Measurements from ENCODE around the gene ZFP69B.

Gene ZFP69B

GRCh38 chr1:40449684-40450494 lies at the start of gene ZFP69B:
ZFP69B (plus strand) TSS chr1:40450476; CDS start chr1:40450962, 486 bp downstream.
- in situ Hi-C loops (cut with MboI; ENCODE audit: low sequenced_read_pairs), result no loop called here

DNA sequence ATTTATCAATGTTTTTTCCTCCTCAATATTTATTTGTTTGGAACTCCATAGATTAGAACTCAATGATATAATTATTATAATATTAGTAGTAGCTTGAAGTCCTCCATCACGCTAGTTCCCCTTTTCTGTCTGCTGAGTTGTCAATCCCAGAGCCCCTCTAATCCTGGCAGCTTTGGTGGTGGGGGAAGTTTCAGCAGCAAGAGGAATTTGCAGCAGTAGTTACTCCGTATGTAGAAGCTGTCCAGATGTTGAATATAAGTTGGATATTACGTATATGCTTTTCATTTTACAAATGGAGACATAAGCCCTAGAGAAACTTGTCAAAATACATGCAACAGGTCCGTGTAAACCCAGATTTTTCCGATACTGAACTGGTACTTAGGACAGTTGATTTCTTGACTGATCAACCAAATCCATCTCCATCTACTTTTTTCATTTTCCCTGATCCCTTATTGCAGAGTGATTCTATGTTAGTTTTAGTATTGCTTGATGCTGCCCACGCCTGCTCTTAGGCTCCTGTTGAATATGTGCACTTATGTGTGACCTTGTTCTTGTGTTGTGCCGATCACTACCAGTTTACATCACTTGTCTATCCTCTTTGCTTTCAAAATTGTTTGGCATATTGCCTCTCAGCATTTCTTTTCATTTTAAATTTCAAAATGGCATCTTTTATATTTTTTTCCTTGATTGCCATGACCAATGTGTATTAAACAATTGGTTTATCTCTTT lies 48.6 kb upstream of the ZFP69B start:
- in situ Hi-C loops (cut with MboI; ENCODE audit: low sequenced_read_pairs), result loop anchor here (10.0 kb wide), 1 partner anchor 257 kb away; no protein-coding TSS in a partner anchor

DNA sequence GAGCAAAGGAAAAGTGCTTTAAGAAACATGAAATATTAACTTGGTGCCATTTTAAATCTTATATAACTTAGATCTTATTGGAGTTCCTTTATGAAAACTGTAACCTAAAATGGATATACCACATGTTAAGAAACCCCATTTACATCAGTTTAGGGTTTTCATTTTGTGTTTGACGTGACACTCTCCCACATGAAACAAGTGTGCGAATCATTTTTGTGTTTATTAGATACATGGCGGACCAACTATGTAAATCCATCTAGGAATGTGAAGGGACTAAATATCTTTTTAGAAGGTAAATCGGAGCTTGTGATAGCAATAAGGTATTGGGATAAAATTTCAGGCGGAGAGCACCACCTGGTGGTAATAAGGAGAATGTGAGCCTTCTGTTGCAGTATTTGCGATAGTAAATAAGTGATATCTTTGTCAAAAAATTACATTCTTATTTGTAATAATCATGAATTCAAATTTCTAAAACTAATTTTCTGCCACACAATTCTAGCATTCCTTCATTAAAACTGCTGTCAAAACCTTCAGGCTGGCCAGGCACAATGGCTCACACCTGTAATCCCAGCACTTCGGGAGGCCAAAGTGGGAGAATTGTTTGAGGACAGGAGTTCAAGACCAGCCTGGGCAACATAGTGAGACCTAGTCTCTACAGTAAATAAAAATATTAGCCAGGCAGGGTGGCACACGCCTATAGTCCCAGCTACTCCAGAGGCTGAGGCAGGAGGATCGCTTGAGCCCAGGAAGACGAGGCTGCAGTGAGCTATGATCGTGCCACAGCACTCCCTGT lies 45.4 kb upstream of the ZFP69B start:
- in situ Hi-C loops (cut with MboI; ENCODE audit: low sequenced_read_pairs), result loop anchor here (10.0 kb wide), 1 partner anchor 260 kb away; no protein-coding TSS in a partner anchor

GRCh38 chr1:40405812-40406211 lies 44.5 kb upstream of the ZFP69B start:
- in situ Hi-C loops (cut with MboI; ENCODE audit: low sequenced_read_pairs), result loop anchor here (10.0 kb wide), 1 partner anchor 261 kb away; no protein-coding TSS in a partner anchor

- in situ Hi-C loops (cut with MboI; ENCODE audit: low sequenced_read_pairs), result loop anchor here (10.0 kb wide), 1 partner anchor 263 kb away; no protein-coding TSS in a partner anchor
These were observed 42.8 kb upstream of the ZFP69B start for GRCh38 chr1:40407453-40407852.

DNA sequence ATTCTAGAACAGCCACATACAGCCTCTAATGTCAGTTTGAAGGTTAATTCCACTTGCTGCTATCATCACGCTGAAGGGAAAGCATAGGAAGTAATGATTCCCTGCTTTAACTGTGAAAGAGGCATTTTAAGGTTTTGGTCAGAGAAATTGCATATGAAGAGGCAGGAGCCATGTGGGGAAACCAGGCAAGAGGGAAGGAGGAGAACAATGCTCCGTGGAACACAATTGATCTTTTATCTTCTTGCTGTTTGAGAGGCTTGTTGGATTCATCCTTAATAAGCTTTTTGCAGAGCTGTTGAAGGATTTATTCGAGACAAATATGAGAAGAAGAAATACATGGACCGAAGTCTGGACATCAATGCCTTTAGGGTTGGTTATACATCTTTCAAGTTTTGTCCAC lies 40.8 kb upstream of the ZFP69B start:
- in situ Hi-C loops (cut with MboI; ENCODE audit: low sequenced_read_pairs), result loop anchor here (10.0 kb wide), 1 partner anchor 265 kb away; no protein-coding TSS in a partner anchor

- in situ Hi-C loops (cut with MboI; ENCODE audit: low sequenced_read_pairs), result no loop called here
These were observed 39.0 kb upstream of the ZFP69B start for GRCh38 chr1:40411294-40411693.

- in situ Hi-C loops (cut with MboI; ENCODE audit: low sequenced_read_pairs), result no loop called here
These were observed 38.4 kb upstream of the ZFP69B start for GRCh38 chr1:40411843-40412242.

GRCh38 chr1:40413527-40414252 lies 36.6 kb upstream of the ZFP69B start:
- in situ Hi-C loops (cut with MboI; ENCODE audit: low sequenced_read_pairs), result no loop called here

DNA sequence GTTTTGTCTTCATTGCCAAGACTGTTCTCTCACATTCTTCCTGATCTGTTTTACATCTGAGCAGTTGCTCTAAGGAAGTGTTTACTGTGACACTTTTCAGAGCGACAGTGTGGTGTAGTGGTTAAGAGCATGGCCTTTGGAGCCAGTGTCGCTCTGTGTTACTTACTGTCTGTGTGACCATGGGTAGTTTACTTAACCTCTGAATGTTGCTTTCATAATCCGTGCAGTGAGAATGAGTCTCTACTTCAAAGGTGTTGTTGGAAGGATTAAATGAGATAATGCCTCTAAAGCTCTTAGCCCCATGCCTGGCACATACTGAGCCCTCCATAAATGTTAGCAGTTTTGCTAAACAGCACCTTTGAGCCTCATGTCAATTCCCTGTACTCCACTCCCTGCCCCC lies 35.9 kb upstream of the ZFP69B start:
- in situ Hi-C loops (cut with MboI; ENCODE audit: low sequenced_read_pairs), result no loop called here

DNA sequence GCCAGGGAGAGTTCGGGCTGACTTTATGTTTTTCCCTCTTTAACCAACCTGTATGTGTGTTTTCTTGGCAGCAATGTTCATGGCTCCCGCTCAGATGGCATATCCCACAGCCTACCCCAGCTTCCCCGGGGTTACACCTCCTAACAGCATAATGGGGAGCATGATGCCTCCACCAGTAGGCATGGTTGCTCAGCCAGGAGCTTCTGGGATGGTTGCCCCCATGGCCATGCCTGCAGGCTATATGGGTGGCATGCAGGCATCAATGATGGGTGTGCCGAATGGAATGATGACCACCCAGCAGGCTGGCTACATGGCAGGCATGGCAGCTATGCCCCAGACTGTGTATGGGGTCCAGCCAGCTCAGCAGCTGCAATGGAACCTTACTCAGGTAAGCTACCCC lies 33.6 kb upstream of the ZFP69B start:
- in situ Hi-C loops (cut with MboI; ENCODE audit: low sequenced_read_pairs), result no loop called here

- in situ Hi-C loops (cut with MboI; ENCODE audit: low sequenced_read_pairs), result no loop called here
These were observed 28.6 kb upstream of the ZFP69B start for GRCh38 chr1:40421431-40422384.

GRCh38 chr1:40422630-40423263 lies 27.5 kb upstream of the ZFP69B start:
- in situ Hi-C loops (cut with MboI; ENCODE audit: low sequenced_read_pairs), result no loop called here

DNA sequence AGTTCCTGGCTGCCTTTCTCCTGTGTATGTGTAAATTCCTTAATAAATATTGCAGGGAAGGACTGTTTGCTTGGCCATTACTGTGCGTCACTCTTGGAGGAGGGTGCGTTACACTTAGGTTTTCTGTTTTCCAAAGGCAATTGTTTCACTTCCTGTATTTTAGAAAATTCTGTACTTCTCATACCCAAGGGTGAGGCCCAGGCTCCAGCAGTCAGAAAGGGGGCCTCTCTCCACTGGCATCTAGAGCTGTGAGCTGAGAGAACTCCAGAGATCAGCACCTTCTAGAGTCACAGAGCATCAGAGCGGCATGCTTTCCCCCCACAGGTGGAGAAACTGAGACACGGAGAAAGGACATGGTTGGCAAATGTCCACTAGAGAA lies 27.0 kb upstream of the ZFP69B start:
- in situ Hi-C loops (cut with MboI; ENCODE audit: low sequenced_read_pairs), result no loop called here

- in situ Hi-C loops (cut with MboI; ENCODE audit: low sequenced_read_pairs), result no loop called here
These were observed 26.2 kb upstream of the ZFP69B start for GRCh38 chr1:40423951-40424618.

DNA sequence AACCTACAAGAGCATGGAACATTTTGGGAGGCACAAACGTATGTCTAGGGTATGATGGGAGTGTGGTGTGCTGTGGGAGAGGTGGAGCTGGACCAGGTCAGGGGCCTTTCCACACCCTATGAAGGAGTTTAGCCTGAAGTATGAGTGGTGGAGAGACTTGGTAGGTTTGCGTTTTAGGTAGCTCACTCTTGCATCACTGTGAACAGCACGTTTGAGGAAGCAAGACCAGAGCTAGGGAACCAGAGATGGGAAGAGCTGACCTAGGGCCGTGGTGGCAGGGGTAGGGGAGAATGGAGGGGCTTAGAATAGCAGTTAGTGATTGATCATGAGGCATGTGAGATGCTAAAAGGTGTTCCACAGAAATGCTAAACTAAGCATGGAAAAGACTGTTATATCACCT lies 25.1 kb upstream of the ZFP69B start:
- in situ Hi-C loops (cut with MboI; ENCODE audit: low sequenced_read_pairs), result no loop called here

- in situ Hi-C loops (cut with MboI; ENCODE audit: low sequenced_read_pairs), result no loop called here
These were observed 18.9 kb upstream of the ZFP69B start for GRCh38 chr1:40431385-40431784.

DNA sequence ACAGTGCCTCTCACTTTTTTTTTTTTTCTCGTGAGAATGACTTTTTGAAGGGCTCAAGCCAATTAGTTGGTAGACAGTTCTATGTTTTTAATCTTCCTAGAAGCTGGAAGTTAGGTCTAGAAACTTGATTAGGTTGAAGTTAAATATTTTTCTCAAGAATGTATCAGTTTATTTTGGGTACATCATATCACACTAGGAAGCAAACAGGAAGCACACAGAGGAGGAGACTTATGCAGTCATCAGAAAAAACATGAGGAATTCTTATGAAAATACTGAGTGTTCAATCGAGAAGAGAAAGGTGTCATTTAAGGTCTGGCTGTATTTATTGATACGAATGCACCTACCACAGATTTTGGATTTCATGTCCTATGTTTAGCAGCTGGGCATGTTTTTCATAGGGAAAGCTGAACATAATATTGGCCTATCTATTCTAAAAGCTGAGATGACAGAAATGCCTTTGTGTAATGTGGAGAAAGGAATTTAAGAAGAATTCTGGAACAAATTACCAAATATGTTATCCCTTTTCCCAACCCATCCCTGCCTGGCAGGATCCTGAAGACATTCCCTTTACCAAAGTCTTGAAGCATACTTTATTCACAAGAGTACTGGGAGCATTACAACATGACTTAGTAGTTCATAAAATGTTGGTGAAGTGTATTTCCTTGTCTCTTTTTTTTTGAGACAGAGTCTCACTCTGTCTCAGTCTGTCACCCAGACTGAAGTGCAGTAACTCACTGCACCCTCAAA lies 17.5 kb upstream of the ZFP69B start:
- in situ Hi-C loops (cut with MboI; ENCODE audit: low sequenced_read_pairs), result no loop called here

Data from HL-60/S4 (cell line).